ENCODE data around the gene GCLC.
A peak's percentile ranks its signal among the peaks of the same experiment; 100 is the strongest.
"Not testable (repeated sequence)": the region's sequence is repeated elsewhere in the genome, so short reads cannot be mapped to it uniquely, and the experiment has no call there.

The GCLC gene

DNA sequence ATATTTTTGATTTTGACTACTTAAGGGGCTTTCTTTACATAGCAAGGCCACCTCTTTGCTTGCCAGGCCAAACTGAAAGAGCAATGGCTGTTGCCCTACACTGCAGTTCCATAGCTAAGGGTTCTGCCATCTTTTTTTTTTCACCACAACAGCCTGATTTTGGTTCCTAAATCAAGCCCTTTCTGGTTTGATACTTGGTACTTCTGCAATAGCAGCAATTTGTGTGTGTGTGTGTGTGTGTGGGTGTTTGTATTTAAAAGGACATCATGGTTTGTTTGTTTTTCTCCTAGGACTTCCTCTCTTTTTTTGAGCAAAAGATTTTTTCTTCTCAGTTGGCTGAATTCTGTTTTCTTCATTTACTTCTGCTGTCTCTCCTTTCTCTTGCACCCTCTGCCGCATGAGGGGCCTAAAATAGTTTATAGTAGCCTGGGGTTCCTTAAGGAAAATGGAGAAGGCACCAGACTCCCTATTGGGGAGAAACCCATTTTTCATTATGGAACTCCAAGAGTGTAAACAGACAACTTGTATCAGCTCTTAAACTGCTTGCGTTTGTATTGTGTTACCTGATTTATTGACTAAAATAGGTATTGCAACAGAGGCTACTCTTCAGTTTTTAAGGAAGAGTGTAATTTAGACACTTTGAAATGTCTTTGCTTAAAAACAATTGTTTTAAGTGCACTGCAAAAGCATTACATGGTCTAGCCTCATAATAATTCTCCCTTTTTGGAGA, 12.2 kb upstream of the GCLC start:
- no peak for DNase-seq (ENCODE audit: low read depth)

DNA sequence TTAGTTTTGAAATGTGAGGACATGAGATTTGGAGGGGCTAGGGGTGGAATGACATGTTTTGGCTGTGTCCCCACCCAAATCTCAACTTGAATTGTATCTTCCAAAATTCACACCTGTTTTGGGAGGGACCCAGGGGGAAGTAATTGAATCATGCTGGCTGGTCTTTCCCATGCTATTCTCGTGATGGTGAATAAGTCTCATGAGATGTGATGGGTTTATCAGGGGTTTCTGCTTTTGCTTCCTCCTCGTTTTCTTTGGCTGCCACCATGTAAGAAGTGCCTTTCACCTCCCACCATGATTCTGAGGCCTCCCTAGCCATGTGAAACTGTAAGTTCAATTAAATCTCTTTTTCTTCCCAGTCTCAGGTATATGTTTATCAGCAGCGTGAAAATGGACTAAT, 8.7 kb upstream of the GCLC start:
- DNase-seq (ENCODE audit: low read depth) = not testable (repeated sequence)

DNA sequence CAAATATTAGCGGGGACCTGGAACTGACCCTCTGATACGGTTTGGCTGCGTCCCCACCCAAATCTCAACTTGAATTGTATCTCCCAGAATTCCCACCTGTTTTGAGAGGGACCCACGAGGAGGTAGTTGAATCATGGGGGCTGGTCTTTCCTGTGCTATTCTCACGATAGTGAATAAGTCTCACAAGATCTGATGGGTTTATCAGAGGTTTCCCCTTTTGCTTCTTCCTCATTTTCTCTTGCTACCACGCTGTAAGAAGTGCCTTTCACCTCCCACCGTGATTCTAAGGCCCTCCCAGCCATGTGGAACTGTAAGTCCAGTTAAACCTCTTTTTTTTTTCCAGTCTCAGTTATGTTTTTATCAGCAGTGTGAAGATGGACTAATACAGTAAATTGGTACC, 6.8 kb upstream of the GCLC start:
- DNase-seq (ENCODE audit: low read depth) = not testable (repeated sequence)

DNA sequence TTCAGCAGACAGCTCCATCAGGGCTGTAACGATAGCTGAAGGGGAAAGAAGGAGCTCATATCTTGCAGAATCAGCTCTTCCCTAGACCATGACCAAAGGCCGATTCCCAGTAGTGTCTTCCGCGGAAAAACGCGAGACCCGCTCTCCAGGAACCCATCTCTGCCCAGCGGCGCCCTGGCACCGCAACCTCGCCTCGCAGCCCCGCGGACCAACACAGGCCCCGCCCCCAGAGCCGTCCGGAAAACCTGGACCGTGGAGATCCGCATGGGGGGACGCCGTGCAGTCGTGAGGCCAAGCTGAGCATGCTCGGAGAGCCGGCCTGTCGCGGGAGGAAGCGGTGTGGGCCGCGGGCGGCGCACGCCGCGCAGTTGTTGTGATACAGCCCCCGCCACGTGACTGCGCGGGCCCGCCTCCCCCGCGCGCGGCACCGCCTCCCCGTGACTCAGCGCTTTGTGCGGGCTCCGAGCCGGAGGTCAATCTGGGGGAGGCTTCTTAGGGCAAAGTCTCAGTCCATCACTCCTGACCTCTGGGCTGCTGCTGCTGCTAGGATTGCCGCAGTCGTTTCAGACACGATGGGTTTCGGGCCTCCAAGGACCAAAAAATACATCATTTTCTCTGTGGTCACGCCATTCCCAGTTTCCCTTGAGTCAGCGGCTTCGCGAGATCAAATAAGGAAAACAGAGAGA, 3.1 kb upstream of the GCLC start:
- peak; percentile 86 for DNase-seq (ENCODE audit: low read depth)

DNA sequence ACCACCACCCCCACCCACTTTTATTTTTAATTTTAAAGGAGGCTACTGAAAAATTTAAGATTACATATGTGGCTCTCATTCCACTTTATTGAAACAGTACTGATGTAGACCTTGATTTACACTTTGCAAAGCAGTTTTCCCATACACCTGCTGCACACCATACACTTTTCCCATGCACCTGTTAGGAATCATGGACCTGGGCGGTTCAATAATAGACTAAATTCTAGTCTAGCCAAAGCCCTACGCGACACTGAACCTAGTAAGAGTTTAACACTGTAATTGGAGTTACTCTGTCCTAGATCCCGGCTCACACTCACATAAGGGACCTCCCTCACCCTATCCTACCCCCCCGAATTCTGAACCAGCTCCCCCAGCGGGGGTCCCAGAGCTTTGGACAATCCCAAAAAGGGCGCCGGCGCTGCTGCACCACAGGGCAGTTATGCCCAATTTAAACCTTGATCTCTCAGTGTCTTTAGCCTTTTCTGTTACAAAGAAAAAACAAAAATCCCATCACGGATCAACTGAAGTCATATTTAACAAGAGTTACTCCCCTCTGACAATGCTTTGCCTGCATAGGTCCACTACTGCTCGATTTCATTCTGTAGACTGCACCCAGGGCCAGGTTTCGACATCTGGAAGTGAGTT, 2.4 kb upstream of the GCLC start:
- DNase-seq (ENCODE audit: low read depth) = no peak

DNA sequence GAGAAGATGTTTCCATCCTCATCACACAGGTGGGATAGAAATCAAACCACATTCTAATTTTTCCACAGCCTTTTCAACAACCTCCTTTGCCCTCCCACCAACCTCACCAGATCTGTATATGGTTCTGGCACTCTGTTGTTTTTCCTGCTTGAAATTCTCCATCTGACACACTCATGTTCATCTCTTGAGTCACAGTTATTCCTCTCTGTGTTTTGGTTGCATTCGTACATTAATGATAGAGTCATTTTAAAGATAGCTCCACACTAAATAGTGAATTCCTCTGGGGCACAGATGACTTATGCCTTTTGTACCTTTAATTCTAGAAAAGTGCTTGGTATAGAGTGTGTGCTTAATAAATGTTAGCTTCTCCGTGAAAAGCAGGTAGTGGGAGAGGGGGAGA, 1.4 kb upstream of the GCLC start:
- DNase-seq (ENCODE audit: low read depth) = no peak

DNA sequence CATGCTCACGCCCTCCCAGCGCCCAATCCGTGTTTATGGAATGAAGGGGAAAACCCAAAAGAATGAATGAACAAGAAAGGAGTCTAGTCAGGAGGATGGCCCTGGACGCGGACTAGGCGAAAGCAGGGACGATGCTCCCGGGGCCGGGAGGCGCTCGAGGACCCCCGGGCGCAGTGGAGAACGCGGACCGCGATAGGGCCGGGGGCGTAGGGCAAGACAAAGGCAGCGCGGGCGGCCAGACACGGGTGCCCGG, 758 bp downstream of the GCLC start:
- no peak for DNase-seq (ENCODE audit: low read depth)

DNA sequence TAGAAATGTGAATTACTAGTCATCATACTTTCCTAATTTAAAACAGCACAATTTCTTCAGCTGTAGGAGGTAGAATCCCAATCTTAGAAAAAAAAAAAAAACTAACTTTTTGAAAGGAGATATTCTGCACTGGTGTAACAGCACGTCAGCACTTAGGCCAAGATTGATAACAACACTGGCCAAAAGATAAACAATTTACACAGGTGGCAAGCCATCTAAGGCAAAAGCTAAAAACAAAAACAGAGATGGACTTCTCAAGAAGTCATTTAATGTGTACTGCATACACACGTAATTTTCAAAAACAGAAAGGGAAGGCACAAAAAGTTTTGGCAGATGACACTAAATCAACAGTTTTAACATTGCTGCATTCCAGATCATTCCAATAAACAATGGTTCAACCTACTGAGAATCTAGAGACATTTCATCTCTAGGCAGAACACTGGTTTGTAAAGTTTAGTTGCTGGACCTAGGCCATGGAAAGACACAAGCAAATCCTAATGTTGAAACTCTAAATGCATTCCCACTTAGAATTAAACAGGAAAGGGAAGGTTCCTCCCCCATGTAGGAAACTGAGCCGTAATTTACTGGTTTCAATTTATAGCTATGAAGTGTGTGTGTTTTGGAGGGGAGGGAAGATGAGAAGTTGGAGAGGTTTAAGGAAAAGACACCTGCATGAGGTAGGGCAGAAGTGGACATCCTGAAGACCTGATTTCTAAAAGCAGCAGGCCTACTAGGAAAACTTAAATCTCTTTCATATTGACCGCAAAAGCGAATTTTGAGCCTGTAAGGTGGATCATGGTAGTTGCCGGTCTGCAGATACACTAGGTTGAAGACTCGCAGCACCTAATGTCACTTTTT, 1.3 kb downstream of the GCLC start:
- DNase-seq (ENCODE audit: low read depth) = no peak

DNA sequence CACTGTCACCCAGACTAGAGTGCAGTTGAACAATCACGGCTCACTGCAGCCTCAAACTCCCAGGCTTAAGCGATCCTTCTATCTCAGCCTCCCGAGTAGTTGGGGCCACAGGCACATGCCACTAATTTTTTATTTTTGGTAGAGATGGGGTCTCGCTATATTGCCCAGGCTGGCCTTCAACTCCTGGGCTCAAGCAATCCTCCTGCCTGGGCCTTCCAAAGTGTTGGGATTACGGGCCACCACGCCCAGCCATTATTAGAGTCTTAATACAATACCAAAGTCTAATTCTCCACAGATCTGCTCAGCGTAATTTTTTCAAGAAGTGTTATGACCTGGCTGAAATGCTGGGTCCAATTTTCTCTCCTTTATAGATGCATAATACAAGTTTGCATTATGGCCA, 3.0 kb downstream of the GCLC start:
- DNase-seq (ENCODE audit: low read depth) = no peak

DNA sequence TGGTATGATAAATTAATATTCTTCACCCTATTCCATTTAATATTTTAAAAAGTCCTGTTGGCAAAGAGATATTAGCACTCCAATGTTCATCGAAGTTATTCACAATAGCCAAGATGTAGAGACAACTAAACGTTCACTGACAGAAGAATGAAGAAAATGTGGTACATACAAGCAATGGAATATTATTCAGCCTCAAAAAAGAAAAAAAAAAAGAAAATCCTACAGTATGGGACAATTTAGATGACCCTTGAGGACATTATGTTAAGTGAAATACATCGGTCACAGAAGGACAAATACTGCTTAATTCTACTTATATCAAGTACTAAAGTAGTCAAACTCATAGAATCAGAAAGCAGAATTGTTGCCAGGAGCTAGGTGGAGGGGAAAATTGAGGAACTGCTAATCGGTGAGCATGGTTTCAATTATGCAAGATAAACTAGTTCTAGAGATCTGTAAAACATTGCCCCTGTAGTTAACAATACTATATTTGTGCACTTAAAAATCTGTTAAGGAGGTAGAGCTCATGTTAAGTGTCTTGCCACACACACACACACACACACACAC, 4.7 kb downstream of the GCLC start:
- DNase-seq (ENCODE audit: low read depth) = no peak

DNA sequence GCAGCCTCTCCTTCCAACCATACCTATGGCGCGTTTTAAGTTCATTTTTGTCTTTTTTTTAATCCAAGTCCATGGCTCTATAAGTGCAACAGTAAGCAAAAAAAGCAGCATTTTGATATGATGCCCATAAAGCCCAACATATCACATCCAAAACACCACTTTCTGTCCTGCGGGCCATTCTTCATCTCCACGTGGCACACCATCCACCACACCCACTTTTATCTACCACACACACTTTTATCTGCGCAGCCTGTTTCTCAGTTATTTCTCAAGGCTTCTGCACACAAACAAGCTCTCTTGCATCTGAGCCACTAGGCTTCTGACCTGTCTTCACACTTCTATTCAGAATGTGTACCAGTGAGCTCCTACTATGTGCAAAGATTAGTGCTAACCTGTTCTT, 5.3 kb downstream of the GCLC start:
- no peak for DNase-seq (ENCODE audit: low read depth)

DNA sequence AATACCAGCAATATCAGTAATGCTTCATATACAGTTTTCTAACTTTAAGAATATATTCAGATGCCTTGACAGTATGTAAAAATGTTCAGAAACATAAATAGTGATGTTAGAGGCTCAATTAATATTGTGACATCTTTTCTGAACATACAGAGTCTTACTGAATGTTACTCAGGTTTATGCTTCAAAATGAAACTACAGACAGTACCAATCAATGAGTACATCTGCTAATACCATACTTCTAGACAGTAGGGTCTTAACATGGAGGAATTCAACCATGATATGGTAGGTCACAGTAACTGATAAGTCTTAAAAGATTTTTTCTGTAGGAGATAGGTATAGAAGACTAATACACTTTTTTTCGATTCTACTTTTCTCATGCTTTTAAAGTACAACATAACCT, 8.3 kb downstream of the GCLC start:
- DNase-seq (ENCODE audit: low read depth) = no peak

DNA sequence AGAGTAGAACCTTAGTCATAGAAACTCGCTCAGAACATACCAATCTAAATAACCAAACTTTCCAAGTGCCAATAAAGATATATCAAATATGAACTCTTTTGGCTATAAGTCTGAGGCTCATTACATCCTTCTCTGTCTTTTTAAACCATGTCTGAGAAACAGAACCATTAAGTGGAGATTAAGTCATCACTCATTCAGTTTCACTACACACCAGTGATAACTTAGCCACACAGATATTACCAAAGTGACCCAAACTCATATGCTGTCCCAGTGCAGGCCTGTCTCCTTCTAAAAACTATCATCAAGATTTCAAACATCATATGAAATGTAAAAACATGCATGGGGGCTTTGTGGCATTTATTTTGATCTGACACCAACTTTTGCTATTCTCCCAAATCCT, 12.0 kb downstream of the GCLC start:
- no peak for DNase-seq (ENCODE audit: low read depth)

DNA sequence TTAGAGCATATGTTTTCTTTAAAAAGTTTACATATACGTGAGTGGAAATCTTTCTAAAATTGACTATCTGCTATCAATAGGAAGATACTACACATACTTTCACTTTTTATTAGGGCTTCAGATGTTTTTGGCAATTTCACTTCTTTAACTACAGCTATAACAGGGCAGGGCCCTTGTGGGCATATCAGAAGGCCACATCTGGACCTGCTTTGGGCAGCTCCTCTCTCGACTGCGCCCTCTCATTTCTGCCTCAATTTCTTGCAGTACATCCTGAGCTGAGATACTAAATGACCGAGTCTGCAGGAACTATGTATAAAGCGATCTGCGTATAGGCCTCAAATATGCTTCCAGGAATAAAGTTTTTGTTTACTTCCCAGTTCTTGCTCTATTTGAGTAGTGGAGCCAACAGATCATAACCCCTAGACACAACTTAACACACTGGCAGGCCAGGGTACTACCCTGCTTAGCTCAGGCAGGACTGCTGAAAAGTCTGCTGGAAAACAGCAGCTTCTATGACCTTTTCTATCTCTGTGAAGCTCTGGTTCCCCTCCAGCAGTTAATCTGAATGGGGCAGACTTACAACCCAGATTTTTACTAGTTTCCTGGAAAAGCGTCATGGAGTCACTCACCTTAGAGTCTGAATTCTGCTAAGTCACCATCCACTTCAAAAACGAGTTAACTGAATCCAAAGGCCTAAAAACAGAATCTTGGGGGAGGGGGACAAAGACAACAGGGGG, 12.7 kb downstream of the GCLC start:
- DNase-seq (ENCODE audit: low read depth) = no peak

DNA sequence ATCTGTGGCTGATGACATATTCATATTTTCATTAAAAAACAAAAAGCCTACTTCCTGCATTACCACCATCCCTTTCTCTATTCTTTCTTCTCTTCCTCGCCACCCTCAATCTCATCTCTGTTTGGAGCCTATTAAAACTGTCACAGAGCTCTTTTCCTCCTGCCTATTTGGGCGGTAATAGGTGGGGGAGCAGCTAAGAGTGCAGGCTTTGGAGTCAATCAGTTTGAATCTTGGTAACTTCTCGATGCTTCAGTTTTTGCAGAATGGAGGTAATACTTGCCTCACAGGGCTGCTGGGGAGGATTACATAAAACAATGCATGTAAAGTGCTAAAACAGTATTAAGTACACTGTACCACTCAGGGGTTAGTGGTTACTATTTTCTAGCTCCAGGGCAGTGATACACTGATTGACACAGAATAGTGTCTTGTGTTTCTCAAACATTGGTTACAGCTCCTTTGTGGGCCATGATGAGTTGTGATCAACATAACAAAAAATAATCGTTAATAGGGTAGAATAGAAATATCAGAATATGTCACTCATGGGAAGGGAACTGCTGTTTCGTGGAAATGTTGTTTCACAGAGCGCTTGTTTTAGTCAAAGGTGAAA, 14.0 kb downstream of the GCLC start:
- DNase-seq (ENCODE audit: low read depth) = no peak

DNA sequence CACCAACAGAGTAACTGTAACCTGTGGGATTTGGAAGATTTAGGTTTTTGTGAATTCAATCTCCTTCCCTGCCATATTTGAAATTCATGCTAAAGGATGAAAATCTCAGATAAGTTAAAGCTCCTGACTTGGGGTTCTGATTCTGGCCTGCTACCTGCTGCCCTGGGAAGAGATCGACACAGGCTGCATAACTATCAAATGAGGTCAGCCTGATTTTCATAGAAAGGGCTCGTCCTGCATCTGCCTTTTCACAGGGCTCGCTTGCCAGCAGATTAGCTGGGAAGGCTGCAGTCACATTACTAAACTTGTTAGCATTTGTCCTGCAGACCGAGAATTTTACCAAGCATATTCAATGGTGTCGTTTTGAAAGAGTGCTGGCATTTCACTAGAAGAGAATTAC, 14.6 kb downstream of the GCLC start:
- no peak for DNase-seq (ENCODE audit: low read depth)

DNA sequence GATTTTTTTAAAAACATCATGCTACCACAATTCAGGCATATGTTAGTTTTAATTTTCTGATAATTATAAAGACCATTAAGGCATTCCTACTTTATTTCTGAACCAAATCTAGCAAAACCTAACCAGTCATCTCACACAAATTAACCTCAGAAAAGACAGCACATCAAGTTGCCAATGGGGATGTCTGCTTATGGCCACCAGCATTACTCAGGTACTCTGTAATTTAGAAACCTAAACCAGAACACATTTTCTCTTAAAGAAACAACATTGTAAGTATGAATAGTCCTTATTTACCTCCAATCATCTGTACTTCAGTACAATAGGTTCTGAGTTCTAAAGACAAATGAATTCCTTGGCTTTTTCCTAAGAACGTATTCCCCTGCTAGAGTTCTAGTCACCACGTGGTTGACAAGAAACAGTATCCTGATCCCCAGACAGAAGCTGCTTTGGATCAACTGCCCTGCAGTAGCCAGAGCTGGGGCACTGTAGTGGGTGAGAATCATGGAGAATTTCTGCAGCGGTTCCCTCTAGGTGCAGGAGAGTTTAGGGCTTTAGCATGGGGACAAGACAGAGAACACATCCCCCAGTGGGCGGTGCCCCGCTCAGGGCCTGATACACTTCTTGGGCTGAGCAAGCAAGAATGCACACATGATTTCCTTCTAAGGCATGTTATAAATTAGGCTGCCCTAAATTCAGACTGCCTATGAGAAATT, 15.4 kb downstream of the GCLC start:
- no peak for DNase-seq (ENCODE audit: low read depth)

DNA sequence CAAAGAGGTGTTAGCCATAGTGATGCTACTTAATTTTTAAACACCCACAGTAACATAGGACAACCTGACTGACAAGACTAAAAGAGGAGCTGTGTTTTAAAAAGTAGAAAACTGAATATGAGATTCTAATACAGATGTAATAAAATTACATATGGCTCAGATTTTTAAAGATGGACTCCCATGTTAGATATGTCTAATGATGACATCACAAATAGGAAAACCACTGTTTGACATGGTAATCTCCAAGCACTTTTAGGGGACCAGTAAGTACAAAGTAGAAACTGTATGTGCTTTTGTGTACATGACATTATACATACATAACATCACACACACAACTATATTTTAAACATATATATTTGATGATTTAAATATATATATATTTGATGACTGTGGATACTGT, 16.8 kb downstream of the GCLC start:
- no peak for DNase-seq (ENCODE audit: low read depth)

DNA sequence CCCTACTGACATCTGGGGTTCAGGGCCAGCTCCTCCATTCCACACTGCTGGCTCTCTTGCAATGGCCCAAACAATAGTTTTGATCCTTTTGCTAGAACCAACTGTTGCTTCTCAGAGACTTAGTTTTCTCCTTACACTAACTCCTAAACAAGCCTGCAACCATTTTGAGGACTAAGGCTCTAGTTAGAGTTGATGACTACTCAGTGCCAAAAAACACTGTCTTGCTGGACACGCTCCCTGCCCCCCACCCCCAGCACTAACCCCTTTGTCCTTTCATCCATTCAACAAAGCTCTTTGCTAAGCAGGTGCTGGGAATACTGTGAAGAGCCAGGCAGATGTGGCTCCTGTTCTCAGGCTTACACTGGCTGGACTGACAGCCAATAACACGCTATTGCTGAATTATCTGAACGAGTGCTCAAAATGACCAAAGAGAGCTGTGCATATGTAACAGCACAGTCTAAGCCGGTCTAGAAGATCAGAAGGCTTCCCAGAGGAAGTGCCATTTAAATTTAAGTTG, 17.6 kb downstream of the GCLC start:
- DNase-seq (ENCODE audit: low read depth) = no peak

DNA sequence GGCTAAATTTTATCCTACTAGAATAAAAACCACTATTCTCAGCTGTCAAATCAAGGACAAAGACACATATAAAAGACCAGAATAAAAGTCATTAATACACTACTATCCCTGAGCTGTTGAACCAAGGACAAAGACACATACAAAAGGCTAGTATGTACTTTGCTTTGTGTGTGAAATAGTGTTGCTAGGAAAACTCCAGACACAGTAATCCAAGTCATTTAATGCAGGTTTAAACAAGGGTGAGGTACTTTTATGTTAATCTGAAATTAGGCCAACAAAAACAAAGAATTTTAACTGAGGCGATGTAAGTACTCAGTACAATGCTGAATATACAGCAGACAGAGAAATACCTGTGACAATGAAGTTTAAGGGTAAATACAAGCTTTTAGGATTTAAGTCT, 18.9 kb downstream of the GCLC start:
- DNase-seq (ENCODE audit: low read depth) = no peak

DNA sequence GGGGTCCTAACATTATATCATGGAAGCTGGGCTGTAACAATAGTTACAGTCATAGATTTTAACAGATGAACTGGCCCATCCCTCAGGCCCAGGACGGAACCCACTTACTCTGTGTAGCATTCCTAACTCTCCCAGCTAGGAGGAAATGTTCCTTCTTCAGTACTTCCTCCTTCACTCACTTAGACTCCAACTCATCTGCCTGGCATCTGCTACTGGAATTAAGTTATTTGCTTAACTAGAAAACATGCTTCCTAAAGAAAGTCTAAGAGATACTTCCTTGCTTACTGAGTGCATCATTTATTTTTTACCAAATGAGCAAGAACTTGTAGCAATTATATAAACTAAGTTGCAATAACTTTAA, 20.5 kb downstream of the GCLC start:
- no peak for DNase-seq (ENCODE audit: low read depth)

All from activated T-cell treated with anti-CD3 and anti-CD28 coated beads for 1 hour (primary cell).